NOMO-1 treated with DMSO at 0.1 percent for 48 hours (cell line): Measurements from ENCODE around the gene DDX19B.
A peak's percentile ranks its signal among the peaks of the same experiment; 100 is the strongest.
"Not testable (repeated sequence)": the region's sequence is repeated elsewhere in the genome, so short reads cannot be mapped to it uniquely, and the experiment has no call there.

Source experiments
- DNase-seq: peaks from one replicate; lab custom pipeline; 2025; ENCODE audit not compliant: unreplicated experiment; lab: John Stamatoyannopoulos, UW

Gene DDX19B

GRCh38 chr16:70298988-70299938 is at the start of gene DDX19B:
DDX19B (plus strand) TSS chr16:70299186; CDS start chr16:70299298, 112 bp downstream.
- DNase-seq, result peak; percentile 62

- DNase-seq, result not testable (repeated sequence)
Observed at GRCh38 chr16:70249697-70250096, 49.3 kb upstream of the DDX19B start.

GRCh38 chr16:70250748-70251628 is 48.0 kb upstream of the DDX19B start:
- no peak for DNase-seq

GRCh38 chr16:70251629-70252354 is 47.2 kb upstream of the DDX19B start, which contains the start of gene EXOSC6:
EXOSC6 (minus strand) TSS chr16:70251940; CDS start chr16:70251900, 40 bp downstream.
- peak; percentile 95 for DNase-seq

- DNase-seq, result no peak
Observed at GRCh38 chr16:70252355-70252988, 46.5 kb upstream of the DDX19B start.

- no peak for DNase-seq
Observed at GRCh38 chr16:70253291-70254106, 45.5 kb upstream of the DDX19B start.

GRCh38 chr16:70254180-70254964 is 44.6 kb upstream of the DDX19B start:
- DNase-seq, result no peak

GRCh38 chr16:70254965-70255286 is 44.1 kb upstream of the DDX19B start:
- DNase-seq, result no peak

GRCh38 chr16:70255574-70255973 is 43.4 kb upstream of the DDX19B start:
- no peak for DNase-seq

- DNase-seq, result no peak
Observed at GRCh38 chr16:70257391-70257790, 41.6 kb upstream of the DDX19B start.

GRCh38 chr16:70258065-70258464 is 40.9 kb upstream of the DDX19B start:
- no peak for DNase-seq

- no peak for DNase-seq
Observed at GRCh38 chr16:70258946-70259345, 40.0 kb upstream of the DDX19B start.

- not testable (repeated sequence) for DNase-seq
Observed at GRCh38 chr16:70259903-70260302, 39.1 kb upstream of the DDX19B start.

- DNase-seq, result peak; percentile 35
Observed at GRCh38 chr16:70267516-70267915, 31.5 kb upstream of the DDX19B start.

- DNase-seq, result not testable (repeated sequence)
Observed at GRCh38 chr16:70267922-70268321, 31.1 kb upstream of the DDX19B start.

GRCh38 chr16:70269471-70269870 is 29.5 kb upstream of the DDX19B start:
- no peak for DNase-seq

- DNase-seq, result no peak
Observed at GRCh38 chr16:70270176-70270575, 28.8 kb upstream of the DDX19B start.

- DNase-seq, result no peak
Observed at GRCh38 chr16:70271696-70272095, 27.3 kb upstream of the DDX19B start.

- no peak for DNase-seq
Observed at GRCh38 chr16:70276392-70276791, 22.6 kb upstream of the DDX19B start.
